Neural cell (in vitro differentiated cells): ENCODE results near the gene CAMSAP2. TPM values are rescaled to one million over a fixed set of nuclear protein-coding genes. Genes with fewer than 3 reads are reported as not detected.

Experiments
- H2AFZ ChIP-seq: fragments of 200-600, 300-800 bp; sonication (generic), shearing (Covaris generic); 2 replicates; pipeline ENCODE4 v1.6.0; 2014; ENCODE audit warnings: low read depth, mild to moderate bottlenecking, antibody characterized with exemption, low read length, moderate library complexity
- H3F3A ChIP-seq: fragments of 200-600 bp; shearing (Covaris generic); 2 replicates; pipeline ENCODE4 v1.6.1; 2016; ENCODE audit warnings: mild to moderate bottlenecking, moderate library complexity, mixed read lengths, antibody characterized with exemption, low read length; ENCODE audit not compliant: insufficient read depth, poor library complexity, severe bottlenecking
- H3K27ac ChIP-seq: fragments of 200-600, 300-800 bp; sonication (generic), shearing (Covaris generic); 2 replicates; pipeline ENCODE4 v1.5.1; 2014; ENCODE audit warnings: mild to moderate bottlenecking, low read length, moderate library complexity
- H3K27me3 ChIP-seq: fragments of 300-800, 200-600 bp; sonication (generic), shearing (Covaris generic); 2 replicates; pipeline ENCODE4 v1.6.0; 2014; ENCODE audit warnings: mild to moderate bottlenecking, low read depth, low read length, moderate library complexity; ENCODE audit not compliant: insufficient read depth
- H3K36me3 ChIP-seq: fragments of 300-800, 200-600 bp; sonication (generic), shearing (Covaris generic); 2 replicates; pipeline ENCODE4 v1.5.1; 2014; ENCODE audit warnings: mild to moderate bottlenecking, antibody characterized with exemption, low read length, moderate library complexity; ENCODE audit not compliant: insufficient read depth
- H3K4me2 ChIP-seq: fragments of 300-800, 200-600 bp; sonication (generic), shearing (Covaris generic); 2 replicates; pipeline ENCODE4 v1.6.0; 2014; ENCODE audit warnings: mild to moderate bottlenecking, low read length
- H3K4me3 ChIP-seq: fragments of 300-800, 200-600 bp; sonication (generic), shearing (Covaris generic); 2 replicates; pipeline ENCODE4 v1.5.1; 2014; ENCODE audit warnings: mild to moderate bottlenecking, low read length, moderate library complexity
- H3K79me2 ChIP-seq: fragments of 200-600 bp; shearing (Covaris generic); replicated peaks from 2 replicates; pipeline ENCODE4 v1.6.0; 2014; ENCODE audit warnings: mild to moderate bottlenecking, low read length, moderate library complexity; ENCODE audit not compliant: insufficient read depth
- H3K9ac ChIP-seq: fragments of 300-800, 200-600 bp; sonication (generic), shearing (Covaris generic); 2 replicates; pipeline ENCODE4 v1.6.1; 2016; ENCODE audit warnings: mild to moderate bottlenecking, low read length, mixed read lengths
- H3K9me2 ChIP-seq: fragments of 200-600 bp; shearing (Covaris generic); 2 replicates; pipeline ENCODE4 v1.6.1; 2016; ENCODE audit warnings: mild to moderate bottlenecking, low read length, mixed read lengths; ENCODE audit not compliant: insufficient read depth
- H3K9me3 ChIP-seq: fragments of 200-600, 300-800 bp; sonication (generic), shearing (Covaris generic); 2 replicates; pipeline ENCODE4 v1.6.1; 2016; ENCODE audit warnings: mild to moderate bottlenecking, mixed run types, low read length, moderate library complexity, mixed read lengths
- H4K20me1 ChIP-seq: fragments of 200-600 bp; shearing (Covaris generic); 2 replicates; pipeline ENCODE4 v1.6.1; 2016; ENCODE audit warnings: mild to moderate bottlenecking, mixed run types; ENCODE audit not compliant: insufficient read depth
- CTCF ChIP-seq: fragments of 450-650 bp; IDR thresholded peaks from 2 replicates; pipeline ENCODE4 v1.5.1; 2014; ENCODE audit warnings: antibody characterized with exemption, mild to moderate bottlenecking, moderate library complexity; ENCODE audit not compliant: poor library complexity, severe bottlenecking
- EP300 ChIP-seq: fragments of 450-650 bp; conservative IDR thresholded peaks from 2 replicates; pipeline ENCODE4 v1.6.1; 2014; ENCODE audit warnings: antibody characterized with exemption, mild to moderate bottlenecking, moderate library complexity; ENCODE audit not compliant: poor library complexity, severe bottlenecking
- EZH2 ChIP-seq: fragments of 200-600, 300-800 bp; shearing (Covaris generic), sonication (generic); IDR thresholded peaks from 2 replicates; pipeline ENCODE4 v1.6.1; 2014; ENCODE audit warnings: antibody characterized with exemption, low read length, borderline replicate concordance, mild to moderate bottlenecking; ENCODE audit not compliant: insufficient read depth, poor library complexity, severe bottlenecking
- MXI1 ChIP-seq: fragments of 450-650 bp; conservative IDR thresholded peaks from 2 replicates; pipeline ENCODE4 v1.6.1; 2014; ENCODE audit warnings: antibody characterized with exemption, mild to moderate bottlenecking; ENCODE audit not compliant: poor library complexity, severe bottlenecking
- POLR2AphosphoS5 ChIP-seq: IDR thresholded peaks from 2 replicates; pipeline ENCODE4 v1.6.1; 2012
- RAD21 ChIP-seq: fragments of 450-650 bp; conservative IDR thresholded peaks from 2 replicates; pipeline ENCODE4 v1.6.1; 2014; ENCODE audit warnings: antibody characterized with exemption, mild to moderate bottlenecking, moderate library complexity
- REST ChIP-seq: IDR thresholded peaks from 2 replicates; pipeline ENCODE4 v1.6.1; 2012; ENCODE audit warnings: borderline replicate concordance
- SMC3 ChIP-seq: fragments of 450-650 bp; conservative IDR thresholded peaks from 2 replicates; pipeline ENCODE4 v1.6.1; 2014; ENCODE audit warnings: antibody characterized with exemption, mild to moderate bottlenecking, moderate library complexity; ENCODE audit not compliant: poor library complexity
- TAF1 ChIP-seq: IDR thresholded peaks from 2 replicates; pipeline ENCODE4 v1.6.1; 2012; ENCODE audit warnings: low read depth
- polyA plus RNA-seq: library from polyadenylated mRNA; depleted of rRNA; stranded (reverse); fragments of >200 nt; gene quantifications from 2 replicates; pipeline ENCODE4 v1.2.3, GENCODE V29; 2014

Gene CAMSAP2
- polyA plus RNA-seq, 1 donor from 2014 or later = 52.7 TPM

GRCh38 chr1:200899015-200899386 is 160.3 kb downstream of the CAMSAP2 start:
- no peak overlapping the region for H3K27ac ChIP-seq
- no peaks in the 10 kb centered on the region for H3F3A ChIP-seq
- no peak overlapping the region for H2AFZ ChIP-seq
- H3K79me2 ChIP-seq = peaks cover 4% of the 10 kb centered on the region
- H3K4me3 ChIP-seq = no peak overlapping the region
- H3K9me3 ChIP-seq = no peaks in the 10 kb centered on the region
- no peaks in the 10 kb centered on the region for H3K36me3 ChIP-seq
- H4K20me1 ChIP-seq = no peaks in the 10 kb centered on the region
- H3K27me3 ChIP-seq = no peaks in the 10 kb centered on the region
- no peak overlapping the region for H3K9ac ChIP-seq
- H3K9me2 ChIP-seq = no peaks in the 10 kb centered on the region
- TF ChIP-seq POLR2AphosphoS5 (no peak), REST (no peak), EZH2 (no peak), CTCF (no peak), TAF1 (no peak), RAD21 (no peak), MXI1 (no peak), EP300 (no peak), SMC3 (no peak)
- H3K4me2 ChIP-seq = no peak overlapping the region

GRCh38 chr1:200899451-200899915 is 160.8 kb downstream of the CAMSAP2 start:
- no peaks in the 10 kb centered on the region for H4K20me1 ChIP-seq
- H3F3A ChIP-seq = no peaks in the 10 kb centered on the region
- peaks cover 3% of the 10 kb centered on the region for H3K79me2 ChIP-seq
- H3K9ac ChIP-seq = no peak overlapping the region
- no peak for TF ChIP-seq CTCF
- no peak for TF ChIP-seq MXI1
- TF ChIP-seq POLR2AphosphoS5 = no peak
- no peak for TF ChIP-seq TAF1
- TF ChIP-seq EP300 = no peak
- no peak for TF ChIP-seq EZH2
- no peak for TF ChIP-seq REST
- TF ChIP-seq SMC3 = no peak
- no peak for TF ChIP-seq RAD21
- H3K27ac ChIP-seq = no peak overlapping the region
- no peaks in the 10 kb centered on the region for H3K27me3 ChIP-seq
- H3K9me2 ChIP-seq = no peaks in the 10 kb centered on the region
- H3K9me3 ChIP-seq = no peaks in the 10 kb centered on the region
- H3K4me3 ChIP-seq = no peak overlapping the region
- H3K4me2 ChIP-seq = no peak overlapping the region
- no peak overlapping the region for H2AFZ ChIP-seq
- H3K36me3 ChIP-seq = no peaks in the 10 kb centered on the region
